Left lung (tissue), 10 donors: Measurements from ENCODE around the gene INO80C. TPM values are rescaled to one million over a fixed set of nuclear protein-coding genes. Genes with fewer than 3 reads are reported as not detected.

Experiments used
- ATAC-seq: fragments of 200-7000 bp; cut with Tn5 transposase; one replicate; pipeline ENCODE4 v1.9.1; 2020; ENCODE audit warnings: moderate library complexity
- DNase-seq, 4 donors: peaks; one replicate each; pipeline ENCODE4 v3.0.0-alpha.2; 2013 to 2020
- H3K27ac ChIP-seq, 2 donors: fragments of 200-600 bp; sonication (generic) in 1 of 2; one replicate each; pipeline versions ENCODE4 v1.5.0 to v1.8.0; 2020 to 2021
- H3K27me3 ChIP-seq, 2 donors: fragments of 200-600 bp; sonication (generic) in 1 of 2; one replicate each; pipeline versions ENCODE4 v1.5.0 to v1.8.0; 2020 to 2021
- H3K36me3 ChIP-seq, 2 donors: fragments of 200-600 bp; sonication (generic) in 1 of 2; one replicate each; pipeline versions ENCODE4 v1.5.0 to v1.8.0; 2020 to 2021
- H3K4me1 ChIP-seq, 2 donors: fragments of 200-600 bp; one replicate each; pipeline ENCODE4 v1.8.0; 2021
- H3K4me3 ChIP-seq, 2 donors: fragments of 200-600 bp; sonication (generic) in 1 of 2; one replicate each; pipeline versions ENCODE4 v1.5.0 to v1.8.0; 2020 to 2021; ENCODE audit warnings: mild to moderate bottlenecking in 1 of 2
- H3K9me3 ChIP-seq, 2 donors: fragments of 200-600 bp; sonication (generic) in 1 of 2; one replicate each; pipeline versions ENCODE4 v1.5.0 to v1.8.0; 2020 to 2021
- intact Hi-C, 2 donors: fragments of 100-400 bp; cut with DNase I; formaldehyde crosslinking; loops; one replicate each; pipeline versions ENCODE4 v1.11.2 to v1.14.2; 2022
- polyA plus RNA-seq, 6 donors: library from polyadenylated mRNA; unstranded; fragments of 120-200 nt; gene quantifications; one replicate each; pipeline ENCODE4 v1.2.1, GENCODE V29; 2013; ENCODE audit not compliant: insufficient read length in 6 of 6
- total RNA-seq, 2 donors: library from RNA; stranded (reverse); fragmentation: NEBNext Ultra II Directional; extraction: Animal tissue kit (Norgen Biotek cat#: 25700); gene quantifications; one replicate each; pipeline ENCODE4 v1.2.1, GENCODE V29; 2021
- TF ChIP-seq, protein P1 (sequence below), 2 donors: fragments of 200-600 bp; sonication (generic) in 1 of 2; IDR thresholded peaks; one replicate each; pipeline versions ENCODE4 v1.5.0 to v1.8.0; 2021; ENCODE audit warnings: antibody characterized with exemption in 2 of 2
- donor health status: DM: no; HTN: yes; CAD: no.
- donor health status: DM: no; HTN: no; CAD: no.

The INO80C gene
- total and polyA plus RNA-seq, 8 donors, result 27.0 to 41.6 (median 35.2) TPM

DNA sequence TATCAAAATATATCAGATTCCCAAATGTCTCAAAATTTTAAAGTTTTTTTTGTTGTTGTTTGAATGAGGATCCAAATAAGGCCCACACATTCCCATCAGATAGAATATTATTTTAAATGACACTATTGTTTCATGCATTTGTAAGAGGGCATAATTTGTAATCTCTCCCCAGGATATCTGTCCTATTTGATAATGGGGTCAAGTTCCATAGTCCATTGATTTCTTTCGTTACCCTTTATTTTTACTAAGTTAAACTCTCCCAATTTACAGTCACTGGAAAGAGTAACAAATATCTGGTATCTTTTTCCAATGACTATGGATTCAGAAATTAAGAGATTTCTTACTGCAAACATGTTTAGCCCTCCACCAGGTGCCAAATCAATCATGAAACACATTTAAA, 32.4 kb downstream of the INO80C start:
- DNase-seq (no peak), ATAC-seq (no peak)
- Histone ChIP-seq H3K36me3 (peaks cover 0 to 10% of the 10 kb centered on the region in 2 donors), H3K4me1 (peaks cover 0 to 40% of the 10 kb centered on the region in 2 donors), H3K27me3 (no peaks in the 10 kb centered on the region), H3K9me3 (no peaks in the 10 kb centered on the region), H3K27ac (no peak overlapping the region), H3K4me3 (no peak overlapping the region)
- TF ChIP-seq, protein P1, sequence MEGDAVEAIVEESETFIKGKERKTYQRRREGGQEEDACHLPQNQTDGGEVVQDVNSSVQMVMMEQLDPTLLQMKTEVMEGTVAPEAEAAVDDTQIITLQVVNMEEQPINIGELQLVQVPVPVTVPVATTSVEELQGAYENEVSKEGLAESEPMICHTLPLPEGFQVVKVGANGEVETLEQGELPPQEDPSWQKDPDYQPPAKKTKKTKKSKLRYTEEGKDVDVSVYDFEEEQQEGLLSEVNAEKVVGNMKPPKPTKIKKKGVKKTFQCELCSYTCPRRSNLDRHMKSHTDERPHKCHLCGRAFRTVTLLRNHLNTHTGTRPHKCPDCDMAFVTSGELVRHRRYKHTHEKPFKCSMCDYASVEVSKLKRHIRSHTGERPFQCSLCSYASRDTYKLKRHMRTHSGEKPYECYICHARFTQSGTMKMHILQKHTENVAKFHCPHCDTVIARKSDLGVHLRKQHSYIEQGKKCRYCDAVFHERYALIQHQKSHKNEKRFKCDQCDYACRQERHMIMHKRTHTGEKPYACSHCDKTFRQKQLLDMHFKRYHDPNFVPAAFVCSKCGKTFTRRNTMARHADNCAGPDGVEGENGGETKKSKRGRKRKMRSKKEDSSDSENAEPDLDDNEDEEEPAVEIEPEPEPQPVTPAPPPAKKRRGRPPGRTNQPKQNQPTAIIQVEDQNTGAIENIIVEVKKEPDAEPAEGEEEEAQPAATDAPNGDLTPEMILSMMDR (IDR thresholded peaks at IDR 0.05), result no peak
- intact Hi-C loops, result no loop called here

DNA sequence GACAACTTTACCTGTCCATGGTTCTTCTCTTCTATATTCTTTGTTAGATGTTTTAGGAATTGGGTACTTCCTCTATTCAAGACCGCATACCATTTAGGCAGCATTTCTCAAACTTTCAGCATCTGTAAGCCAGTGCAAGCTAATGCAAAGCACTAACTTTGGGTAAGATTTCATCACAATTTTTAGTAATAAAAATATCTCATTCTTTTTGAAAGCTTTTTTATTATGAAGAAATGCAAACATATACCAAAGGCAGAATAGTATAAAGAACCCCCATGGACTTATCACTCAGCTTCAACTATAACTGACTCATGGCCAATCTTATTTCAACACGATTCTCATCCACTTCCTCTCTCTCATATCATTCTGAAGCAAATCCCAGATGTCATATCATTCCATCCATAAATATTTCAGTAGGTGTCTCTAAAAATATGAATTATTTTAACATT, 32.9 kb downstream of the INO80C start:
- H3K4me3 ChIP-seq, result no peak overlapping the region
- H3K36me3 ChIP-seq, result peaks cover 0 to 10% of the 10 kb centered on the region in 2 donors
- peaks cover 0 to 40% of the 10 kb centered on the region in 2 donors for H3K4me1 ChIP-seq
- H3K9me3 ChIP-seq, result no peaks in the 10 kb centered on the region
- H3K27ac ChIP-seq, result no peak overlapping the region
- ATAC-seq (no peak), DNase-seq (no peak)
- intact Hi-C loops, result no loop called here
- TF ChIP-seq, protein P1 (IDR thresholded peaks at IDR 0.05), result no peak
- H3K27me3 ChIP-seq, result no peaks in the 10 kb centered on the region

DNA sequence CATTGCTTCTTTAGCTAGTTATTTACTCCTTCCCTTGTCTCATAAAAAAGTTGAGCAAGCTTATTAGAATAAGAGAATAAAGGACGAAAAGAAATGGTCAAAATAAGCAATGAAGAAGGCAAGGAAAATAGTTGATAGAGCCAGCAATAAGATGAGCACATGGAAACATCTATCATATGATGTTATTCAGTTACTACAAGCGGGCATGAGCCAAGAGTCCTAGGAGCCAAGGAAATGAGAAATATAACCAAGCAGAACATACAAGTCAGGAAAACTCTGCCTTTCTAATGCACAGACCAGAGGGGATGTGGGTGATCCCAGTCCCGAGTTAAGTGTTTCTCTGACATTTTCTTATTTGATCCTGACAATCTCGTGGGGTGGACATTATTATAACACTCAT, 33.9 kb downstream of the INO80C start:
- Histone ChIP-seq H3K27ac (peak overlapping the region in 1 of 2 donors; percentile 43), H3K4me1 (peaks cover 6 to 48% of the 10 kb centered on the region in 2 donors), H3K36me3 (peaks cover 0 to 7% of the 10 kb centered on the region in 2 donors), H3K9me3 (no peaks in the 10 kb centered on the region), H3K27me3 (no peaks in the 10 kb centered on the region), H3K4me3 (no peak overlapping the region)
- intact Hi-C loops, result no loop called here
- no peak for ATAC-seq
- no peak for DNase-seq
- TF ChIP-seq, protein P1 (IDR thresholded peaks at IDR 0.05), result no peak

GRCh38 chr18:35463050-35463449, 34.7 kb downstream of the INO80C start:
- Histone ChIP-seq H3K36me3 (no peaks in the 10 kb centered on the region), H3K27me3 (no peaks in the 10 kb centered on the region), H3K4me1 (peaks cover 11 to 52% of the 10 kb centered on the region in 2 donors), H3K4me3 (no peak overlapping the region), H3K27ac (peak overlapping the region in 1 of 2 donors; percentile 43), H3K9me3 (no peaks in the 10 kb centered on the region)
- TF ChIP-seq, protein P1 (IDR thresholded peaks at IDR 0.05), result no peak
- intact Hi-C loops, result no loop called here
- DNase-seq (peak in 1 of 4 donors; percentile 13), ATAC-seq (peak; percentile 46)

GRCh38 chr18:35460736-35461161, 37.0 kb downstream of the INO80C start:
- H3K4me1 ChIP-seq, result peaks cover 11 to 43% of the 10 kb centered on the region in 2 donors
- no peak for ATAC-seq
- no peak overlapping the region for H3K4me3 ChIP-seq
- DNase-seq, result no peak
- intact Hi-C loops, result no loop called here
- no peaks in the 10 kb centered on the region for H3K27me3 ChIP-seq
- TF ChIP-seq, protein P1 (IDR thresholded peaks at IDR 0.05), result no peak
- no peaks in the 10 kb centered on the region for H3K9me3 ChIP-seq
- H3K27ac ChIP-seq, result peak overlapping the region; percentile 13 to 40
- H3K36me3 ChIP-seq, result no peaks in the 10 kb centered on the region
